MV-4-11 (cell line): Measurements from ENCODE around the gene SLC2A6.
"Not testable (repeated sequence)": the region's sequence is repeated elsewhere in the genome, so short reads cannot be mapped to it uniquely, and the experiment has no call there.

Experiments
- DNase-seq: peaks from one replicate; lab custom pipeline; 2025; lab: John Stamatoyannopoulos, UW

Gene SLC2A6

DNA sequence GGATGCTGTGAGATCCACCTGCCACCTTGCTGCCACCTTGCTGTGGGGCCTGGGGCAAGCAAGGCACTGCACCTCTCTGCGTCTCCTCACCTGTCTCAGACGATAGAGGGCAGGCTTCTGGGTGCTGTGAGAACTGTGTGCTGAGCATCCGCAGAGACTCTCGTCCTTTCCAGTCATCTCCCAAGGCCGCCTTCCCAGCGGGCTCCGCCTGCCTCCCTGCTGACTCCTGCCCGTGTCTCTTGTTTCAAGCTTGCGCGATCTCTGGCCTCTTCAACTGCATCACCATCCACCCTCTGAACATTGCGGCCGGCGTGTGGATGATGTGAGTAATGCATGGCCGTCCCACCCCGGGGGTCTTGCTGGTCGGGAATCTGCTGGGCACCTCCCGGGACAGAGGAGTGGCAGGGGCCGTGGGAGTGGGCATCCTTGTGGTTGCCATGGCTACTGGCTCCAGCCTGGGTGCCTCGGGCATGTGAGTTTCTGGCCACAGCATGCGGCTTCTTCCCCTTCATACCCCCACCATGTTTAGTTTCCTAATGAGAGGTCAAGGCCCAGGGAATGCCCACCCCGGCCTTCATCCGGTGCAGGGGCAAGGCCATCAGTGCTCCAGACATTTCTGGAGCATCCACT is 15.6 kb downstream of the SLC2A6 start:
- DNase-seq: no peak

- DNase-seq: no peak
These were observed 16.9 kb downstream of the SLC2A6 start for GRCh38 chr9:133461975-133462374.

GRCh38 chr9:133460405-133461175 is 18.3 kb downstream of the SLC2A6 start:
- DNase-seq: no peak

GRCh38 chr9:133459476-133460404 is 19.2 kb downstream of the SLC2A6 start, which contains the start of gene CACFD1:
Gene CACFD1 (plus strand): TSS chr9:133459978. CDS start chr9:133460067, 89 bp downstream.
- DNase-seq: peak; percentile 85

- DNase-seq: peak; percentile 63
These were observed 20.1 kb downstream of the SLC2A6 start for GRCh38 chr9:133458643-133459312.

DNA sequence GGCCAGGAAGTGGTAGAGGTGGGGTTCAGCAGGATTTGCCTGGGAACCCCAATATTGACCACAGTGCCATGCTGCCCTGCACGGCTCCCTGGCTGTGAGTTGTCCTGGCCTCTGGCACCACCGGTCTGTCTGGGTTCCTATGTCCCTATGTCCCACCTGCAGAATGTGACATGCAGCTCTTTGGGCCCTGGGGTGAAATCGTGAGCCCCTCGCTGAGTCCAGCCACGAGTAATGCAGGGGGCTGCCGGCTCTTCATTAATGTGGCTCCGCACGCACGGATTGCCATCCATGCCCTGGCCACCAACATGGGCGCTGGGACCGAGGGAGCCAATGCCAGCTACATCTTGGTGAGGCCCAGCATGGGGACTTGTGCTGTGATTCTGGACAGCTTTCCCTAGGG is 21.2 kb downstream of the SLC2A6 start:
- no peak for DNase-seq

- DNase-seq: no peak
These were observed 21.7 kb downstream of the SLC2A6 start for GRCh38 chr9:133457233-133457632.

GRCh38 chr9:133456409-133456808 is 22.5 kb downstream of the SLC2A6 start:
- no peak for DNase-seq

DNA sequence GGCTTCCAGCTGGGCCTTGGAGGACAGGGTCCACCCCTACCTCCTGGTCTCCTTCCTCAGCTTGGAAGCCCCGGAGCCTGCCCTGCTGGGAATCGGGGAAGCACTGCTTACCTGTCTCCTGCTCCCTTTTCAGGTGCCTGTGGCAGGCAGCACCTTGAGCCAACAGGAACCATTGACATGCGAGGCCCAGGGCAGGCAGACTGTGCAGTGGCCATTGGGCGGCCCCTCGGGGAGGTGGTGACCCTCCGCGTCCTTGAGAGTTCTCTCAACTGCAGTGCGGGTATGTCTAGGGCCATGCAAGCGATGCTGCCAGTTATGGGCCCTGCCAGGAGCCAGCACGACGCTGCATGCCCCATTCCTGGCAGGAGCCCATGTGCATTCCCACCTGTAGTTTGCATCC is 23.0 kb downstream of the SLC2A6 start:
- no peak for DNase-seq

- no peak for DNase-seq
These were observed 23.8 kb downstream of the SLC2A6 start for GRCh38 chr9:133454943-133455673.

DNA sequence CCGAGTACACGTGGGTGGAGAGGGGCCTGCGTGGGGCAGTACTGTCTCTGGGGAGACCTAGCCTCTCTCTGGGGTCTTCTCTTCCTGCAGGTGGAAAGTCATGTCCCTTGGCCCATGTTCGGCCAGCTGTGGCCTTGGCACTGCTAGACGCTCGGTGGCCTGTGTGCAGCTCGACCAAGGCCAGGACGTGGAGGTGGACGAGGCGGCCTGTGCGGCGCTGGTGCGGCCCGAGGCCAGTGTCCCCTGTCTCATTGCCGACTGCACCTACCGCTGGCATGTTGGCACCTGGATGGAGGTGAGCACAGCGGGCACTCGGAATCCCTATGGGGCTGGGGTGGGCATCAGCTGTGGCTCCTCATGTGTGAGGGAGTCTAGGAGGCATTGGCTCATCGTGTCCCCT is 24.6 kb downstream of the SLC2A6 start:
- DNase-seq: no peak

DNA sequence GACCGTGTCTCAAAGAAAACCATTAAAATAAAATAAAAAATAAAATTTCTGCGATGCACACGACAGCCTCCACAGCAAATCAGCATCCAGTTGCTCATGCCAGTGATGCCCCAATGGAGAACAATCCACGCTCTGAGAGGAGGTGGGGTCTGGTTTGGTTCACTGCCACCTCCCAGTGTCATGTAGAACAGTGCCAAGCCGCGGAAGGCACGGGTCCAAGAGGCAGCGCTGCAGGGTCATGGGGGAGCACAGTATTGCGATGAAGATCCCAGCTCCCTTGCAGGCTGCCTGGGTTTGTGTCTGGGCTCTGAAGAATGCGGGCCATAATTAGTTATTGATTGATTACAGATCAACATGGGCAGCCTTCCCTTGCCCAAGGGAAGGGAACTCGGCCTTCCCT is 25.2 kb downstream of the SLC2A6 start:
- no peak for DNase-seq

- no peak for DNase-seq
These were observed 26.3 kb downstream of the SLC2A6 start for GRCh38 chr9:133452562-133452961.

DNA sequence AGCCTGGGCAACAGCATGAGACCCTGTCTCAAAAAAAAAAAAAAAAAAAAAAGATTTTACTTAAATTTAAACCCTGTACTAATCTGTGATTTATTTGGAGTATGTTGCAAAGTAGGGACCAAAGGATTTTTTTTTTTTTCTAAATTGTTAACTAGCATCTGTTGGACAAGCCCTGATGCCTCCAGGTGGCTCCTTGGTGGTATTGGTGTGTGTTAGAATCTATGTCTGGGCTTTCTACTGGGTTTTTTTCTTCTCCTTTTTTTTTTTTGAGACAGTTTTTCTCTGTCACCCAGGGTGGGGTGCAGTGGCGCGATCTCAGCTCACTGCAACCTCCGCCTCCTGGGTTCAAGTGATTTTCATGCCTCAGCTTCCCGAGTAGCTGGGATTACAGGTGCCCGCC is 27.0 kb downstream of the SLC2A6 start:
- not testable (repeated sequence) for DNase-seq

- no peak for DNase-seq
These were observed 29.1 kb downstream of the SLC2A6 start for GRCh38 chr9:133449760-133450159.

DNA sequence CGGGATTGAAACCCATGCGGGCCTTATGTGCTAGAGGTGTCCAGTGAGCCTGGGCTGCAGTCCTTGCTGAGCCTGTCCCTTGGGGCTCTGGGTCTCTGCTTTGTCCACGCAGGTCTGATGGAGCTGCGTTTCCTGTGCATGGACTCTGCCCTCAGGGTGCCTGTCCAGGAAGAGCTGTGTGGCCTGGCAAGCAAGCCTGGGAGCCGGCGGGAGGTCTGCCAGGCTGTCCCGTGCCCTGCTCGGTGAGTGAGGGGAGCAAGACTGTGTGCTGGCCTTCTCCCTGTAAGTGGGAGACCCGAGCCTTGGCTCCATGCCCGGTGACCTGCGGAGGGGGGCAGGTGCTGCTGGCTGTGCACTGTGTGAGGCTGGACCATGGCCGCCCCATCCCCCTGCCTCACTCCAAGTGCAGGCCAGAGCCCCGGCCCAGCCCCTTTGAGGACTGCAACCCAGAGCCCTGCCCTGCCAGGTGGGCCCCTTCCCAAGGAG is 30.4 kb downstream of the SLC2A6 start:
- DNase-seq: no peak

DNA sequence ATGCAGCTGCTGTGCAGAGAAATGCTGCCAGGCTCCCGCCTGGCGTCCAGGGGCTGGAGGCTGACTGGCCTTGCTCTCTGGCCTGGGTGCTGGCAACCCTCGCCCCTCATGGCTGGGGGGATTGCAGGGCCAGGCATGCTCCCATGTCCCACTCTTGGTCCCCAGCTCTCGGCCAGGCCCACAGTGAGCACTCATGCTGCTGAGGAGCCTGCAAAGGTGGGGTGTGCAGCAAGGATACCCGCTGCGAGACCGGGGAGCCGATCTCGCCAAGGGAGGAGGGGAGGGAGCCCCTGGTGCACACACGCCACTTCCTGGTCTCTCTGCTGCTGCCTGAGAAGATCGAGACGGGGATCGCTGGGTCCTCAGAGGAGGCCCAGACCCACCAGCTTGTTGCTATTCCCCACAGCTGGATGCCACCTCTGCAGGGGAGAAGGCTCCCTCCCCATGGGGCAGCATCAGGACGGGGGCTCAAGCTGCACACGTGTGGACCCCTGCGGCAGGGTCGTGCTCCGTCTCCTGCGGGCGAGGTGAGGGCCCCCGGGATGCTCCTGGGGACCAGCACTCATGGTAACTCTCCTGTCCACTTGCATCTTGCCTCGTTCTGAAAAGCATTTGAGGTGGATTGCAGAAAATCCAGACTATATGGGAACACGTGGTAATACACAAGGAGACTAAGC is 33.5 kb downstream of the SLC2A6 start:
- no peak for DNase-seq

DNA sequence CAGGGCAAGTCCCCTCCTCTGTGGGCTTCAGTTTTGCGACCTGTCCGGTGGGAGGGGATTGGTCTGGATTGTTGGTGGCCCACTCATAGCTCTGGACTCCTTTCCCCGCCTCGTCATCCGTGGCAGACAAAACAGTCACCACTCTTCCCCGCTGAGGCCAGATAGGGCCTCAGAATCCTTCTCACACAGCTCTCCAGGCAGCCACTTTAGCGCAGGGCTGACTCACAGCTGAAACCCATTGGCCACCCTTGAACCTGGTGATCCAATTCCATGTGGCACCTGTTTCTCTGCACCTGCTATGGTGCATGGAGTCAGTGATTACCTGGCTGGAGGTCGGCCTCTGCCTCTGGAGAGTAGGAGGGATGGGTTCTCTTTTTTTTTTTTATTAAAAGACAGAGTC is 34.9 kb downstream of the SLC2A6 start:
- no peak for DNase-seq

GRCh38 chr9:133443248-133443647 is 35.7 kb downstream of the SLC2A6 start:
- no peak for DNase-seq

GRCh38 chr9:133441571-133441970 is 37.3 kb downstream of the SLC2A6 start:
- DNase-seq: no peak

GRCh38 chr9:133440874-133441273 is 38.0 kb downstream of the SLC2A6 start:
- no peak for DNase-seq
